Measurements from ENCODE around the gene TBC1D14.

DNA sequence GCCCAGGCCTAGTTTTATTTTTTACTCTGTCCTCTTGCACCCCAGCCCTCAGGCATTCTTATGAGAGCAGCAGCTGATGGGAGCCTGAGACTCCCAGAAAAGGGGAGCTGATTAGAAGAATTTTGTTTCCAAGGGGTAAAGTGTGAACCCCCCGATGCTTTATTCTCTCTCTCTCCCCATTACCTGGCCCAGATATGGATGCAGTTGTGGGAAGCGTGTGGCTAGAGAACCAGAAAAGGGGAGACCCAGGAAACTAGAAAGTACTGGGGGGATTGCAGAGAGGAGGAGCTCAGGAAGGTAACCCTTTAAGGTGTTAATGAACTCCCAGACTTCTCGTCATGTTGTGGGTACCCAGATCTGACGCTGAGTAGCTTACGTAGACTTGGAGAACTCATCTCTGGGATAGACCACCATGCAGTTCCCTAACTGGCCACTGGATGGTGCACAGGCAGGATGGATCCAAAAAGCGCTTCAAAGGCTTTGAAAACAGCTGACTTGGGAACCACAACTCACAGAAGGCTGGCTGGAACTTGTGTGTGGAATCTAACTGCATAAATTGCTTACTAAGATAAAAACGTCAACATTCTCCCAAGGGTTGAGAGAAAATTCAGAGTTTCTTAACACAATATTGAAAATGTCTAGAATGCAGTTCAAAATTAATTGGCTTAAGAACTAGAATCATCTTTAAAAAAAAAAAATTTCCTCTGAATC lies 64.7 kb downstream of the TBC1D14 start:
- TF ChIP-seq POLR2A (IDR thresholded peaks at IDR 0.05; ENCODE audit: low read length) (no peak), GATA1 (IDR thresholded peaks at IDR 0.05; ENCODE audit: low read depth, low read length) (no peak)

Measured in erythroblast (primary cell).